H1 (cell line): Measurements from ENCODE around the gene PRKACA.

Experiments
- CEBPB ChIP-seq: IDR thresholded peaks from 2 replicates; pipeline ENCODE4 v1.6.1; 2012; ENCODE audit warnings: low read depth, low read length
- POLR2A ChIP-seq, 2 experiments: IDR thresholded peaks; 1 replicate in 1 of 2; 2 replicates in 1 of 2; pipeline ENCODE4 v1.6.1; 2011; ENCODE audit warnings: low read depth in 2 of 2, low read length in 2 of 2, mild to moderate bottlenecking in 2 of 2; ENCODE audit errors: control extremely low read depth in 1 of 2
- POLR2AphosphoS5 ChIP-seq: IDR thresholded peaks from 2 replicates; pipeline ENCODE4 v1.6.1; 2011; ENCODE audit warnings: low read depth, low read length

- no peak for TF ChIP-seq CEBPB
- no peak for TF ChIP-seq POLR2A (IDR thresholded peaks at IDR 0.05; ENCODE audit: control extremely low read depth in 1 of 2, low read depth in 2 of 2, low read length in 2 of 2)
- TF ChIP-seq POLR2AphosphoS5, result no peak
Measured at GRCh38 chr19:14156971-14157717, 39.6 kb upstream of the PRKACA start.
